IgD-negative memory B cell (primary cell): Measurements from ENCODE around the gene KNSTRN. TPM values are rescaled to one million over a fixed set of nuclear protein-coding genes. Genes with fewer than 3 reads are reported as not detected.

Source experiments
- H3K27ac Mint-ChIP-seq, 3 donors: one replicate each; pipeline ENCODE4 v1.8.0; 2020 to 2022; ENCODE audit warnings: mild to moderate bottlenecking in 3 of 3, mixed read lengths in 3 of 3, moderate library complexity in 1 of 3
- H3K27me3 Mint-ChIP-seq: one replicate; pipeline ENCODE4 v1.8.0; 2021; ENCODE audit warnings: mixed read lengths
- H3K36me3 Mint-ChIP-seq: one replicate; pipeline ENCODE4 v1.8.0; 2020; ENCODE audit warnings: mild to moderate bottlenecking, mixed read lengths
- H3K4me1 Mint-ChIP-seq, 3 donors: one replicate each; pipeline ENCODE4 v1.8.0; 2020 to 2022; ENCODE audit warnings: mixed read lengths in 3 of 3, mild to moderate bottlenecking in 1 of 3
- H3K4me3 Mint-ChIP-seq, 4 donors: one replicate each; pipeline ENCODE4 v1.8.0; 2020 to 2022; ENCODE audit warnings: mild to moderate bottlenecking in 4 of 4, mixed read lengths in 4 of 4, moderate library complexity in 3 of 4
- H3K9me3 Mint-ChIP-seq, 3 donors: one replicate each; pipeline ENCODE4 v1.8.0; 2020 to 2021; ENCODE audit warnings: mixed read lengths in 3 of 3, mild to moderate bottlenecking in 1 of 3
- polyA plus RNA-seq: library from polyadenylated mRNA; unstranded; fragments of 300-500 nt; fragmentation: Illumina TruSeq; gene quantifications from one replicate; pipeline ENCODE4 v1.2.3, GENCODE V29; 2021

The KNSTRN gene
- polyA plus RNA-seq, 1 donor from 2014 or later, result 4.6 TPM

- Mint-ChIP-seq H3K27me3 (peaks cover 34% of the 10 kb centered on the region), H3K9me3 (no peaks in the 10 kb centered on the region), H3K36me3 (peaks cover 4% of the 10 kb centered on the region), H3K4me1 (peaks cover 15 to 18% (median 16%) of the 10 kb centered on the region in 3 donors), H3K4me3 (peak overlapping the region; percentile 50 to 83 (median 79)), H3K27ac (peak overlapping the region in 1 of 3 donors; percentile 52)
These were observed 53.8 kb downstream of the KNSTRN start for GRCh38 chr15:40436116-40436891.

- Mint-ChIP-seq H3K36me3 (peaks cover 4% of the 10 kb centered on the region), H3K9me3 (no peaks in the 10 kb centered on the region), H3K4me1 (peaks cover 15 to 18% (median 16%) of the 10 kb centered on the region in 3 donors), H3K4me3 (peak overlapping the region; percentile 13 to 83 (median 74)), H3K27ac (peak overlapping the region in 1 of 3 donors; percentile 77), H3K27me3 (peaks cover 34% of the 10 kb centered on the region)
These were observed 54.6 kb downstream of the KNSTRN start for GRCh38 chr15:40436892-40437751.

GRCh38 chr15:40437752-40438687 lies 55.5 kb downstream of the KNSTRN start:
- Mint-ChIP-seq H3K4me3 (peak overlapping the region; percentile 5 to 85 (median 36)), H3K27ac (peak overlapping the region in 1 of 3 donors; percentile 77), H3K9me3 (no peaks in the 10 kb centered on the region), H3K27me3 (peaks cover 34% of the 10 kb centered on the region), H3K4me1 (peaks cover 21 to 26% (median 25%) of the 10 kb centered on the region in 3 donors), H3K36me3 (peaks cover 4% of the 10 kb centered on the region)

- Mint-ChIP-seq H3K27ac (peak overlapping the region in 1 of 3 donors; percentile 77), H3K9me3 (no peaks in the 10 kb centered on the region), H3K27me3 (peaks cover 34% of the 10 kb centered on the region), H3K4me3 (peak overlapping the region; percentile 34 to 85 (median 49)), H3K4me1 (peaks cover 24 to 32% (median 32%) of the 10 kb centered on the region in 3 donors), H3K36me3 (peaks cover 4% of the 10 kb centered on the region)
These were observed 56.2 kb downstream of the KNSTRN start for GRCh38 chr15:40438712-40439111.

- peak overlapping the region in 2 of 3 donors; percentile 77 to 92 for H3K27ac Mint-ChIP-seq
- H3K4me1 Mint-ChIP-seq, result peaks cover 29 to 40% (median 39%) of the 10 kb centered on the region in 3 donors
- no peaks in the 10 kb centered on the region for H3K36me3 Mint-ChIP-seq
- H3K4me3 Mint-ChIP-seq, result peak overlapping the region; percentile 84 to 97 (median 91)
- no peaks in the 10 kb centered on the region for H3K9me3 Mint-ChIP-seq
- H3K27me3 Mint-ChIP-seq, result peaks cover 34% of the 10 kb centered on the region
These were observed 57.0 kb downstream of the KNSTRN start for GRCh38 chr15:40439461-40439959.

GRCh38 chr15:40439960-40440742 lies 57.6 kb downstream of the KNSTRN start:
- H3K4me1 Mint-ChIP-seq, result peaks cover 33 to 44% (median 39%) of the 10 kb centered on the region in 3 donors
- H3K27ac Mint-ChIP-seq, result peak overlapping the region; percentile 54 to 92 (median 77)
- H3K27me3 Mint-ChIP-seq, result peaks cover 30% of the 10 kb centered on the region
- H3K9me3 Mint-ChIP-seq, result no peaks in the 10 kb centered on the region
- no peaks in the 10 kb centered on the region for H3K36me3 Mint-ChIP-seq
- peak overlapping the region; percentile 84 to 97 (median 91) for H3K4me3 Mint-ChIP-seq

GRCh38 chr15:40440743-40441564 lies 58.4 kb downstream of the KNSTRN start, which contains the start of gene BAHD1:
Gene BAHD1 (plus strand): TSS chr15:40440953. CDS start chr15:40458465, 17,512 bp downstream.
- Mint-ChIP-seq H3K4me1 (peaks cover 33 to 45% (median 35%) of the 10 kb centered on the region in 3 donors), H3K9me3 (no peaks in the 10 kb centered on the region), H3K27ac (peak within 1 kb of the TSS; percentile 73 to 92 (median 77)), H3K27me3 (peaks cover 24% of the 10 kb centered on the region), H3K36me3 (no peaks in the 10 kb centered on the region), H3K4me3 (peak within 1 kb of the TSS; percentile 87 to 97 (median 94))

- Mint-ChIP-seq H3K4me3 (peak overlapping the region; percentile 87 to 95 (median 93)), H3K9me3 (no peaks in the 10 kb centered on the region), H3K36me3 (no peaks in the 10 kb centered on the region), H3K27me3 (peaks cover 19% of the 10 kb centered on the region), H3K27ac (peak overlapping the region; percentile 47 to 84 (median 83)), H3K4me1 (peaks cover 30 to 42% (median 35%) of the 10 kb centered on the region in 3 donors)
These were observed 59.3 kb downstream of the KNSTRN start for GRCh38 chr15:40441565-40442531.

- peak overlapping the region in 1 of 3 donors; percentile 83 for H3K27ac Mint-ChIP-seq
- no peaks in the 10 kb centered on the region for H3K9me3 Mint-ChIP-seq
- no peaks in the 10 kb centered on the region for H3K36me3 Mint-ChIP-seq
- peaks cover 7% of the 10 kb centered on the region for H3K27me3 Mint-ChIP-seq
- peak overlapping the region; percentile 2 to 94 (median 90) for H3K4me3 Mint-ChIP-seq
- peaks cover 27 to 39% (median 32%) of the 10 kb centered on the region in 3 donors for H3K4me1 Mint-ChIP-seq
These were observed 60.7 kb downstream of the KNSTRN start for GRCh38 chr15:40443255-40443654.

- Mint-ChIP-seq H3K36me3 (no peaks in the 10 kb centered on the region), H3K4me3 (peak overlapping the region in 2 of 4 donors; percentile 35 to 92), H3K27me3 (peaks cover 3% of the 10 kb centered on the region), H3K4me1 (peaks cover 24 to 36% (median 28%) of the 10 kb centered on the region in 3 donors), H3K27ac (peak overlapping the region; percentile 37 to 83 (median 61)), H3K9me3 (no peaks in the 10 kb centered on the region)
These were observed 61.3 kb downstream of the KNSTRN start for GRCh38 chr15:40443846-40444245.
